Activated T-helper 17 cell treated with anti-CD3 and anti-CD28 coated beads, Interleukin-2, amount 50 U/mL, for 72 hours (primary cell): ENCODE data around the gene LRRC8D. TPM values are rescaled to one million over a fixed set of nuclear protein-coding genes. Genes with fewer than 3 reads are reported as not detected.
"Not testable (repeated sequence)": the region's sequence is repeated elsewhere in the genome, so short reads cannot be mapped to it uniquely, and the experiment has no call there.

ENCODE experiments used
- ATAC-seq: fragments of 150-1000 bp; cut with Tn5 transposase; replicated peaks from 2 replicates; pipeline ENCODE4 v1.10.0; 2021; ENCODE audit warnings: mild to moderate bottlenecking, moderate library complexity
- H3K27ac Mint-ChIP-seq: one replicate; pipeline ENCODE4 v1.8.0; 2022; ENCODE audit warnings: mixed read lengths
- H3K27me3 Mint-ChIP-seq: one replicate; pipeline ENCODE4 v1.8.0; 2022; ENCODE audit warnings: mixed read lengths
- H3K36me3 Mint-ChIP-seq: one replicate; pipeline ENCODE4 v1.8.0; 2022; ENCODE audit warnings: low read depth, mild to moderate bottlenecking, mixed read lengths
- H3K4me1 Mint-ChIP-seq: one replicate; pipeline ENCODE4 v1.8.0; 2022; ENCODE audit warnings: mixed read lengths
- H3K4me3 Mint-ChIP-seq: one replicate; pipeline ENCODE4 v1.8.0; 2022; ENCODE audit warnings: mild to moderate bottlenecking, mixed read lengths
- H3K9me3 Mint-ChIP-seq: one replicate; pipeline ENCODE4 v1.8.0; 2022; ENCODE audit warnings: mixed read lengths
- total RNA-seq, 2 donors: library from RNA; stranded (reverse); gene quantifications; one replicate each; pipeline ENCODE4 v1.2.3, GENCODE V29; 2022

LRRC8D gene
- total RNA-seq = 10 to 100 TPM; 15.2 to 24.0 TPM

- H3K27me3 Mint-ChIP-seq = no peaks in the 10 kb centered on the region
- H3K4me1 Mint-ChIP-seq = peaks cover 19% of the 10 kb centered on the region
- peak within 1 kb of the TSS; percentile 88 for H3K4me3 Mint-ChIP-seq
- peak within 1 kb of the TSS; percentile 57 for H3K27ac Mint-ChIP-seq
- peak; percentile 96 for ATAC-seq
- H3K9me3 Mint-ChIP-seq = no peaks in the 10 kb centered on the region
- no peaks in the 10 kb centered on the region for H3K36me3 Mint-ChIP-seq
Observed at GRCh38 chr1:89820422-89821321, at the start of gene LRRC8D. Gene LRRC8D (plus strand): TSS chr1:89821032. CDS start chr1:89933069, 112,037 bp downstream.

- Mint-ChIP-seq H3K9me3 (no peaks in the 10 kb centered on the region), H3K27me3 (no peaks in the 10 kb centered on the region), H3K4me1 (peaks cover 6% of the 10 kb centered on the region), H3K27ac (no peak overlapping the region), H3K36me3 (no peaks in the 10 kb centered on the region), H3K4me3 (no peak overlapping the region)
- no peak for ATAC-seq
Observed at GRCh38 chr1:89771991-89772560, 48.8 kb upstream of the LRRC8D start.

GRCh38 chr1:89776104-89776503 lies 44.7 kb upstream of the LRRC8D start:
- H3K36me3 Mint-ChIP-seq = not testable (repeated sequence)

GRCh38 chr1:89777271-89777670 lies 43.6 kb upstream of the LRRC8D start:
- H3K4me1 Mint-ChIP-seq = peaks cover 27% of the 10 kb centered on the region
- not testable (repeated sequence) for H3K27ac Mint-ChIP-seq, H3K4me3 Mint-ChIP-seq

More at GRCh38 chr1:89776104-89776503, 44.7 kb upstream of the LRRC8D start:
- H3K27me3 Mint-ChIP-seq, H3K4me3 Mint-ChIP-seq, H3K27ac Mint-ChIP-seq, ATAC-seq, H3K9me3 Mint-ChIP-seq: not testable (repeated sequence)
- peaks cover 16% of the 10 kb centered on the region for H3K4me1 Mint-ChIP-seq

GRCh38 chr1:89779151-89779940 lies 41.5 kb upstream of the LRRC8D start:
- Mint-ChIP-seq H3K9me3 (no peaks in the 10 kb centered on the region), H3K4me3 (no peak overlapping the region), H3K27me3 (no peaks in the 10 kb centered on the region), H3K36me3 (no peaks in the 10 kb centered on the region), H3K4me1 (peaks cover 31% of the 10 kb centered on the region), H3K27ac (peak overlapping the region; percentile 31)
- ATAC-seq = no peak

More at GRCh38 chr1:89777271-89777670, 43.6 kb upstream of the LRRC8D start:
- not testable (repeated sequence) for H3K9me3 Mint-ChIP-seq, ATAC-seq, H3K27me3 Mint-ChIP-seq, H3K36me3 Mint-ChIP-seq

GRCh38 chr1:89780721-89781120 lies 40.1 kb upstream of the LRRC8D start:
- H3K36me3 Mint-ChIP-seq = no peaks in the 10 kb centered on the region
- peak overlapping the region; percentile 85 for H3K27ac Mint-ChIP-seq
- no peaks in the 10 kb centered on the region for H3K27me3 Mint-ChIP-seq
- ATAC-seq = peak; percentile 68
- H3K4me1 Mint-ChIP-seq = peaks cover 27% of the 10 kb centered on the region
- peak overlapping the region; percentile 70 for H3K4me3 Mint-ChIP-seq
- no peaks in the 10 kb centered on the region for H3K9me3 Mint-ChIP-seq

GRCh38 chr1:89781494-89782126 lies 39.2 kb upstream of the LRRC8D start:
- peak; percentile 65 for ATAC-seq
- H3K9me3 Mint-ChIP-seq = no peaks in the 10 kb centered on the region
- no peaks in the 10 kb centered on the region for H3K36me3 Mint-ChIP-seq
- peak overlapping the region; percentile 85 for H3K27ac Mint-ChIP-seq
- H3K4me1 Mint-ChIP-seq = peaks cover 25% of the 10 kb centered on the region
- peak overlapping the region; percentile 70 for H3K4me3 Mint-ChIP-seq
- no peaks in the 10 kb centered on the region for H3K27me3 Mint-ChIP-seq

- no peak for ATAC-seq
- H3K27ac Mint-ChIP-seq = no peak overlapping the region
- no peaks in the 10 kb centered on the region for H3K9me3 Mint-ChIP-seq
- H3K4me1 Mint-ChIP-seq = peaks cover 9% of the 10 kb centered on the region
- no peaks in the 10 kb centered on the region for H3K27me3 Mint-ChIP-seq
- no peaks in the 10 kb centered on the region for H3K36me3 Mint-ChIP-seq
- H3K4me3 Mint-ChIP-seq = no peak overlapping the region
Observed at GRCh38 chr1:89786628-89787214, 34.1 kb upstream of the LRRC8D start.

- ATAC-seq = no peak
- H3K4me3 Mint-ChIP-seq = no peak overlapping the region
- no peaks in the 10 kb centered on the region for H3K36me3 Mint-ChIP-seq
- H3K27ac Mint-ChIP-seq = no peak overlapping the region
- no peaks in the 10 kb centered on the region for H3K9me3 Mint-ChIP-seq
- no peaks in the 10 kb centered on the region for H3K27me3 Mint-ChIP-seq
- no peaks in the 10 kb centered on the region for H3K4me1 Mint-ChIP-seq
Observed at GRCh38 chr1:89790592-89790991, 30.2 kb upstream of the LRRC8D start.

- no peak overlapping the region for H3K4me3 Mint-ChIP-seq
- no peaks in the 10 kb centered on the region for H3K36me3 Mint-ChIP-seq
- H3K27me3 Mint-ChIP-seq = no peaks in the 10 kb centered on the region
- ATAC-seq = no peak
- no peaks in the 10 kb centered on the region for H3K4me1 Mint-ChIP-seq
- no peaks in the 10 kb centered on the region for H3K9me3 Mint-ChIP-seq
- no peak overlapping the region for H3K27ac Mint-ChIP-seq
Observed at GRCh38 chr1:89791064-89791726, 29.6 kb upstream of the LRRC8D start.

- H3K4me3 Mint-ChIP-seq = no peak overlapping the region
- H3K36me3 Mint-ChIP-seq = no peaks in the 10 kb centered on the region
- no peak for ATAC-seq
- no peak overlapping the region for H3K27ac Mint-ChIP-seq
- H3K4me1 Mint-ChIP-seq = peaks cover 4% of the 10 kb centered on the region
- no peaks in the 10 kb centered on the region for H3K27me3 Mint-ChIP-seq
- no peaks in the 10 kb centered on the region for H3K9me3 Mint-ChIP-seq
Observed at GRCh38 chr1:89794406-89794805, 26.4 kb upstream of the LRRC8D start.

- H3K4me1 Mint-ChIP-seq, H3K9me3 Mint-ChIP-seq, H3K27ac Mint-ChIP-seq, H3K4me3 Mint-ChIP-seq, H3K36me3 Mint-ChIP-seq, ATAC-seq, H3K27me3 Mint-ChIP-seq: not testable (repeated sequence)
Observed at GRCh38 chr1:89795571-89795970, 25.3 kb upstream of the LRRC8D start.

GRCh38 chr1:89797876-89798275 lies 23.0 kb upstream of the LRRC8D start:
- H3K27me3 Mint-ChIP-seq, H3K4me1 Mint-ChIP-seq, H3K9me3 Mint-ChIP-seq, H3K27ac Mint-ChIP-seq, ATAC-seq, H3K36me3 Mint-ChIP-seq, H3K4me3 Mint-ChIP-seq: not testable (repeated sequence)
